Right forelimb (tissue), 1 donor: ENCODE measurements around the gene ABCA8.
A peak's percentile ranks its signal among the peaks of the same experiment; 100 is the strongest.
"Not testable (repeated sequence)": the region's sequence is repeated elsewhere in the genome, so short reads cannot be mapped to it uniquely, and the experiment has no call there.

Experiments used
- DNase-seq: peaks from one replicate; pipeline ENCODE4 v3.0.0-alpha.2; 2018

ABCA8 gene

GRCh38 chr17:68955181-68955841, at the start of gene ABCA8:
Gene ABCA8, minus strand, starts transcription at chr17:68955392. Its CDS starts 13,358 bp downstream, at chr17:68942034.
- DNase-seq = no peak

- not testable (repeated sequence) for DNase-seq
Measured at GRCh38 chr17:69004759-69005158, 49.6 kb upstream of the ABCA8 start.

GRCh38 chr17:68999743-69000142, 44.6 kb upstream of the ABCA8 start:
- not testable (repeated sequence) for DNase-seq

- DNase-seq = no peak
Measured at GRCh38 chr17:68993112-68993511, 37.9 kb upstream of the ABCA8 start.

GRCh38 chr17:68987966-68988365, 32.8 kb upstream of the ABCA8 start:
- no peak for DNase-seq

- DNase-seq = peak; percentile 51
Measured at GRCh38 chr17:68981288-68981687, 26.1 kb upstream of the ABCA8 start.

- DNase-seq = no peak
Measured at GRCh38 chr17:68973098-68973846, 18.1 kb upstream of the ABCA8 start.

- no peak for DNase-seq
Measured at GRCh38 chr17:68972119-68972704, 17.0 kb upstream of the ABCA8 start.

GRCh38 chr17:68969101-68969500, 13.9 kb upstream of the ABCA8 start:
- DNase-seq = no peak

- DNase-seq = no peak
Measured at GRCh38 chr17:68963958-68964357, 8.8 kb upstream of the ABCA8 start.

GRCh38 chr17:68961214-68961882, 6.2 kb upstream of the ABCA8 start:
- DNase-seq = no peak

GRCh38 chr17:68959117-68959516, 3.9 kb upstream of the ABCA8 start:
- not testable (repeated sequence) for DNase-seq

GRCh38 chr17:68957944-68958343, 2.8 kb upstream of the ABCA8 start:
- no peak for DNase-seq

- DNase-seq = no peak
Measured at GRCh38 chr17:68954146-68954896, 871 bp downstream of the ABCA8 start.

GRCh38 chr17:68953340-68953997, 1.7 kb downstream of the ABCA8 start:
- no peak for DNase-seq

GRCh38 chr17:68950725-68951124, 4.5 kb downstream of the ABCA8 start:
- no peak for DNase-seq

- not testable (repeated sequence) for DNase-seq
Measured at GRCh38 chr17:68947868-68948267, 7.3 kb downstream of the ABCA8 start.

- DNase-seq = no peak
Measured at GRCh38 chr17:68944435-68945035, 10.7 kb downstream of the ABCA8 start.

- DNase-seq = not testable (repeated sequence)
Measured at GRCh38 chr17:68943812-68944182, 11.4 kb downstream of the ABCA8 start.

- DNase-seq = no peak
Measured at GRCh38 chr17:68943123-68943811, 11.9 kb downstream of the ABCA8 start.

- no peak for DNase-seq
Measured at GRCh38 chr17:68942389-68942788, 12.8 kb downstream of the ABCA8 start.
